ENCODE measurements around the gene PERCC1. TPM values are rescaled to one million over a fixed set of nuclear protein-coding genes. Genes with fewer than 3 reads are reported as not detected.

PERCC1 gene
- total RNA-seq, 4 donors from 2014 or later, result not detected

DNA sequence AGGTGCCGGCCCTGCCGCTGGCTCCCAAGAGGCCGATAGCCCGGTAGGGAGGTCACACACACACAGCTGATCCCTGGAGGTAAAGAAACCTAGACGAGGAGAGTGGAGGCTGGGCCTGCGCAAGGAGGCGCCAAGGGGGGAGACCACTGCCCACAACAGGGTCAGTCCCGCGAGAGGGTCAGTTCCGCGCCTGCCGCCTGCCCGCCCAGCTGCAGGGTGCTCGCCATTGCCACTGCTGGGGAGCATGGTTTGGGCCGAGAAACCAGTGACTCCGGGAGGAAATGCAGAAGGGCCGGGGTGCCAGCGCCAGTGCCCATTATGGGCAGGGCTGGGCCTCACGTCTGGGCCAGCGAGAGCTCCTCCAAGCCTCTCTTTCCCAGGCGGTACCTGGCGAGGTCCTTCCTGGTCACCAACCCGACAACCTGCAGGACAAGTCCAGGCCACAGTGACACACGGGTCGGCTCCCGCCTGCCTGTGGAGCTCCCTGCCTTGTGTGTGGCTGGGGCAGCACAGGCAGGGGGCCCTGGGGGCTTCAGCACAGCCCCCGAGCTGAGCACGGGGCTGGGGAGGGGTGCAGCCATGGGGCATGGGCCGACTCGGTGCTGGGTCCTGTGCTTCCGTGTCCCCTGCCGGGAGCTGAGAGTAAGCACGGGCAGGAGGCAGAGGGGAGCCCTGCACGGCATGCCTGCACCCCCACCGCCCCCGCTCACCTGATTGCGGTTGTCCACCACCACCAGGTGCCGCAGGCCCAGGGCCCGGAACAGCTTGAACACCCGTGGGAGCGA is 15.6 kb downstream of the PERCC1 start:
- no peaks in the 10 kb centered on the region for H3K27me3 ChIP-seq
- no peaks in the 10 kb centered on the region for H3K9me3 ChIP-seq
- intact Hi-C loops (cut with DNase I), result no loop called here
- no peak for DNase-seq
- H3K4me3 ChIP-seq, result no peak overlapping the region
- TF ChIP-seq POLR2A (IDR thresholded peaks at IDR 0.05), result no peak
- TF ChIP-seq, protein P1, sequence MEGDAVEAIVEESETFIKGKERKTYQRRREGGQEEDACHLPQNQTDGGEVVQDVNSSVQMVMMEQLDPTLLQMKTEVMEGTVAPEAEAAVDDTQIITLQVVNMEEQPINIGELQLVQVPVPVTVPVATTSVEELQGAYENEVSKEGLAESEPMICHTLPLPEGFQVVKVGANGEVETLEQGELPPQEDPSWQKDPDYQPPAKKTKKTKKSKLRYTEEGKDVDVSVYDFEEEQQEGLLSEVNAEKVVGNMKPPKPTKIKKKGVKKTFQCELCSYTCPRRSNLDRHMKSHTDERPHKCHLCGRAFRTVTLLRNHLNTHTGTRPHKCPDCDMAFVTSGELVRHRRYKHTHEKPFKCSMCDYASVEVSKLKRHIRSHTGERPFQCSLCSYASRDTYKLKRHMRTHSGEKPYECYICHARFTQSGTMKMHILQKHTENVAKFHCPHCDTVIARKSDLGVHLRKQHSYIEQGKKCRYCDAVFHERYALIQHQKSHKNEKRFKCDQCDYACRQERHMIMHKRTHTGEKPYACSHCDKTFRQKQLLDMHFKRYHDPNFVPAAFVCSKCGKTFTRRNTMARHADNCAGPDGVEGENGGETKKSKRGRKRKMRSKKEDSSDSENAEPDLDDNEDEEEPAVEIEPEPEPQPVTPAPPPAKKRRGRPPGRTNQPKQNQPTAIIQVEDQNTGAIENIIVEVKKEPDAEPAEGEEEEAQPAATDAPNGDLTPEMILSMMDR (IDR thresholded peaks at IDR 0.05), result no peak
- H3K4me1 ChIP-seq, result no peaks in the 10 kb centered on the region
- H3K27ac ChIP-seq, result no peak overlapping the region
- peaks cover 0 to 63% (median 22%) of the 10 kb centered on the region in 3 donors for H3K36me3 ChIP-seq
- WGBS, 2 donors, result 90% methylated on average over 4 of the region's 41 CpGs; no CpG with 5 or more reads in 1 of the 2 donors

DNA sequence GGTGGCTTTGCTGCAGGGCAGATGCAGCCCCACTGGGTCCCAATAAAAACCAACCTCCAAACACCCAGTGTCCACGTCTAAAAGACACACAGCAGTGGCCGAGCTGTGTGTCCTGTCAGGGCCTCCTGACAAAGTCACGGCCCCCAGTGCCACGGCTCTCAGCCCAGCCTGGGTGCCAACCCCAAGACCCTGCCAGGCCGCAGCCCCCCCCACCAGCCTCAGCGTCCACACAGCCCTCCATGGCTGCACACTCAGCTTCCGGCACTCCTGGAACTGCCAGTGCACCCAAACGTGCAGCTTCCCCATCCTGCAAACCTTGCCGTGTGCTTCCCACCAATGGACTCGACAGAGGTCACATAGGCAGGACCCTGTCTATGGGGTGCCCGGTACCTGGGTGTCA is 17.1 kb downstream of the PERCC1 start:
- intact Hi-C loops (cut with DNase I), result no loop called here
- no peak for DNase-seq
- TF ChIP-seq, protein P1 (IDR thresholded peaks at IDR 0.05), result no peak
- TF ChIP-seq POLR2A (IDR thresholded peaks at IDR 0.05), result no peak
- no peak overlapping the region for H3K4me3 ChIP-seq
- H3K36me3 ChIP-seq, result peaks cover 0 to 78% (median 34%) of the 10 kb centered on the region in 3 donors
- no peaks in the 10 kb centered on the region for H3K9me3 ChIP-seq
- 99% methylated on average over 8 of the region's 11 CpGs; no CpG with 5 or more reads in 1 of the 2 donors for WGBS, 2 donors
- H3K4me1 ChIP-seq, result no peaks in the 10 kb centered on the region
- H3K27ac ChIP-seq, result no peak overlapping the region
- H3K27me3 ChIP-seq, result no peaks in the 10 kb centered on the region

DNA sequence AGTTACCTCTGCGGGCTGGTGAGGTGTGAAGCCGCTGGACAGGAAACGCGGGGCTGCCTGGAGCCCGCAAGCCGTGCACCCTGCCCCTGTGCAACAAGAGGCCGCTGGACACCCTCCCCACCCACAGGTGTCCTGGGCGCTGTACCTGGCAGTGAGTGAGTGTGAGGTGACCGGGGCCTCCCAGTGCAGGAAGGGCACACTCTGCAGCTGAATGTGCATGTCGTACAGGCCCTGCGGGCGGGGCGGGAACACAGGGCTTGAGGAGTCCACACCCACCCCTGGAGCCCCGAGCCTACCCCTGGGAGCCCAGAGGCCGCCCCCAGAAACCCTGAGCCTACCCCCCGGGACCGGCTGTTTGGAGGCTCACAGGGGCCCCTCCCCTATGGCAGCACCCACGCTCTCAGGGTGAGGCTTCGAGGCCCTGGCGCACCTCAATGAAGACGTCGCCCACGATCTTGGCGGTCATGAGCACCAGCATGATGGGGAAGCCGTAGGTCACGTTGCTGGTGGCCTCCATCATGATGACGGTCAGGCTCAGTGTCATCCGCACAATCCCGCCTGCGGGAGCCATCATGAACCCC is 17.7 kb downstream of the PERCC1 start:
- Histone ChIP-seq H3K9me3 (no peaks in the 10 kb centered on the region), H3K4me3 (no peak overlapping the region), H3K27ac (no peak overlapping the region), H3K36me3 (peaks cover 5 to 84% (median 39%) of the 10 kb centered on the region in 3 donors), H3K27me3 (no peaks in the 10 kb centered on the region), H3K4me1 (no peaks in the 10 kb centered on the region)
- no peak for TF ChIP-seq POLR2A (IDR thresholded peaks at IDR 0.05)
- TF ChIP-seq, protein P1 (IDR thresholded peaks at IDR 0.05), result no peak
- DNase-seq, result no peak
- 87 to 93% methylated on average over 3 to 6 of the region's 30 CpGs for WGBS, 2 donors
- intact Hi-C loops (cut with DNase I), result no loop called here

DNA sequence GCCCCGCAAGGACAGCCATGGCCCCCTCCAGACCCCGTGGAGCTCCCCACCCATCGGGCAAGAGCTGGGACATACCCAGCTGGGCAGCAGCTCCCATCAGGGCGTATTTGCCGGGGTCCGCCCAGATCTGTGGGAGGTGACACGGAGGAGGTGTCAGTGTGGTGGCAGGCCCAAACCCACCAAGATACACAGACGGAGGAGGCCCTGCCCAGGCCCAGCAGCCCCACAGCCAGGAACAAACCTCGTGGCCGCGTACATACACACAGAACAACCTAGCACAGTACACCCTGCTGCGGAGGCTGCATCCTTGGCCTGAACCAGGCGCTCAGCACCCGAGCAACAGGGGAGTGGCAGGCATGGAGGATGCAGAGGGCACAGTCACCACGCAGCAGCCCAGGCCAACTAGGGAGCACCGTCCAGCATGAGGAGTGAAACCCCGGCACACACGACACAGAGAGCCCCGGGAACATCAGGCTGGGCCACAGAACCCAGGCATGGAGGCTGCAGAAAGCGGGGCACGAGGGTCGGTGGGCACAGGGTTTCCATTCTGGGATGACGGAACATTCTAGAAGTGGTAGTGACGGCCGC is 18.4 kb downstream of the PERCC1 start:
- DNase-seq, result no peak
- no peak for TF ChIP-seq POLR2A (IDR thresholded peaks at IDR 0.05)
- TF ChIP-seq, protein P1 (IDR thresholded peaks at IDR 0.05), result no peak
- no peak overlapping the region for H3K4me3 ChIP-seq
- H3K36me3 ChIP-seq, result peaks cover 9 to 91% (median 42%) of the 10 kb centered on the region in 3 donors
- H3K27me3 ChIP-seq, result no peaks in the 10 kb centered on the region
- 94 to 98% methylated on average over 4 to 6 of the region's 25 CpGs for WGBS, 2 donors
- H3K4me1 ChIP-seq, result no peaks in the 10 kb centered on the region
- intact Hi-C loops (cut with DNase I), result no loop called here
- H3K9me3 ChIP-seq, result no peaks in the 10 kb centered on the region
- H3K27ac ChIP-seq, result no peak overlapping the region

DNA sequence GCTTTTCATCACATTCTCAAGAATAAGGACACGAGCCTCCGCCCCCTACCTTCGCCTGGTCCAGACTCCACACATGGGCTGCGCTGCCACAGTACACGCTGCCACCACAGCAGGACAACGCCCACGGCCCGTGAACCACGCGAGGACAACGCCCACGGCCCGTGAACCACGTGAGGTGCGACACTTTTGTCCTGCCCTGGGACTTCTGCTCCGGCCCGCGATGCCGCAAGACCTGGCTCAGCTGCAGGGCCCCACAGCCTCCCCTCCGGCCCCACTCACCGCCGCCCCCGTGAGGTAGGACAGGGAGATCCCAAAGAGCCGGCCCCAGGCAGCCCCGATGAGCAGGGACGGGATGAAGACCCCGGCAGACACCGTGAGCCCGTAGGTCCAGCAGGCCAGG is 19.3 kb downstream of the PERCC1 start:
- intact Hi-C loops (cut with DNase I), result no loop called here
- Histone ChIP-seq H3K9me3 (no peaks in the 10 kb centered on the region), H3K27me3 (no peaks in the 10 kb centered on the region), H3K27ac (no peak overlapping the region), H3K4me3 (no peak overlapping the region), H3K36me3 (peaks cover 11 to 100% (median 47%) of the 10 kb centered on the region in 3 donors), H3K4me1 (no peaks in the 10 kb centered on the region)
- WGBS, 2 donors, result 91% methylated on average over 6 of the region's 29 CpGs; no CpG with 5 or more reads in 1 of the 2 donors
- no peak for DNase-seq
- TF ChIP-seq, protein P1 (IDR thresholded peaks at IDR 0.05), result no peak
- no peak for TF ChIP-seq POLR2A (IDR thresholded peaks at IDR 0.05)
